SKM-1 treated with dmso at 0.1 percent for 144 hours (cell line): Measurements from ENCODE around the gene ALDH1L1.
"Not testable (repeated sequence)": the region's sequence is repeated elsewhere in the genome, so short reads cannot be mapped to it uniquely, and the experiment has no call there.

ENCODE experiments used
- DNase-seq: peaks from one replicate; lab custom pipeline; 2025; ENCODE audit not compliant: unreplicated experiment; lab: John Stamatoyannopoulos, UW

ALDH1L1 gene

GRCh38 chr3:126107203-126107939, 73.0 kb downstream of the ALDH1L1 start:
- no peak for DNase-seq

DNA sequence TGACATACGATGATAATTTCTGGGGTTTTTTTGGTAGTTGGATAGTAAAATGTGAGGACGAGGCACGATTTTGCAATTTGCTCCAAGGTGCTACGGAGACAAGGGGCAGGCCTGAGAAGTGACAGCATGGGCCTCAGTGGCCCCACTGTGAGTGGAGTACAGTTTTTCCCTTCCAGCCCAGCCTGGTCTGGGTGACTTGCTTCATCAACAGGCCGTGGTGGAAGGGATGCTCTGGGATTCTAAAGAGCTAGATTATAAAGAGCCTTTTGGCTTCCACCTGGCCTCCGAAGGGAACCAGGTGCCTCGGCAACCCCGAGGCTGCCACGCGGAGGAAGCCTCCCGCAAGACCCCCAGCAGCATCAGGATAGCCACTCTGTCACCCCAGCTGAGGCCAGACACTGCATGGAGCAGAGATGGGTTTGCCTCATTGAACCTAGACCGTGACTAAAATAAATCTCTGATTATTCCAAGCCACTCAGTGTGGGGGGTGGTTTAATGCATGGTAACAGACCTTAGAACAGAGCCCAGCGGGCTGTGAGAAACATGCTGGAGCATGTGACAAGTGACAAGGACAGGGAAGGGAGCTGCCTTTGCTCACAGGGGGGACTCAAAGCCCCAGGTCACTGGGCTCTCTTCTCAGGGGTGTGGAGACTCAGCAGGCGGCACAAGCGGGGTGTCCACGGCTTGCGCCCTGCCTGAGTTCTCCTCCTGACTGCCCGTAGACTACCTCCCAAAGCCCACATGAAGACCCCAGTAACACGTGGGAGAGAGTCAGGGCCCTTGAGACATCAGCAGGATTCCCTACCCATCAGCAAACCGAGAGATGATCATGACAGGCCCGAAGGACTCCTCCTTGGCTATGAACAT, 73.8 kb downstream of the ALDH1L1 start:
- no peak for DNase-seq

GRCh38 chr3:126105691-126106187, 74.6 kb downstream of the ALDH1L1 start:
- no peak for DNase-seq

DNA sequence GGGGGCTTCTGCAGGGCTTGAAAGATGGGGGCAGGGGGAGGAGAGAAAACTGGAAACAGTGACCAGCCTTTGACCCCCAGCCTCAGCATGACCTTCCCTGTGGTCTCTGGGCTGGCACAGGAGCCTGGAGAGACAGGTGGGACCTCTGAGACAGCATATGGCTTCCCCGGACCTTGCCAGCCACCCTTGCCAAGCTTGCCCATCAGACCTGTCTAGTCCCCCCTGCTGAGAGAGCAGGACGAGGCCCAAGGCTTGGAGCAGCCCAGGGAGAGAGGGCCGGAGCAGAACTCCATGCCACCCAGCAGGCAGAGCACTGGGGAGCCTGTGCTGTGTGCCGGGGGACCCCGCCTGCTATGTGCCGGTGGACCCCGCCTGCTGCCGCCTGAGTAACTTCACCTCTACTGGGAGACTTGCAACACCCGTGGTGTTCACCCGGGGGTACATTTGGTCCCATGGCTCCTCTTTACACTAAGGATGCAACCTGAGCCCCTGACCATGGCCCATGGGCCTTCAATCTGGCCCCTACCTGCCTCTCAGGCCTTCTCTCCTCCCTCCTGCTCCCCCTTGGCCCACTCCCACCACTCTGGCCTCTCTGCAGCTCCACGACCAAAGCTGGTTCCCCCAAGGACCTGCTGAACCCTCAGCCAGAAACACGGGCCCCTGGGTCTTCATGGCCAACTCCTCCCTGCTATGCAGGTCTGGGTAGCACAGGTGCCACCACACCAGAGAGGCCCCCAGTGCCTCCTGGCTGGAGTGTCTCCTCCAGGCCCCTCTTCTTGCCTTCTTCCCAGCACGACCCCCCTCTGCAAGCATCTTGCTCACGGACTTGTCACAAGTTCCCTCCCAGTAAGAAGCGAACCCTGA, 75.4 kb downstream of the ALDH1L1 start:
- no peak for DNase-seq

DNA sequence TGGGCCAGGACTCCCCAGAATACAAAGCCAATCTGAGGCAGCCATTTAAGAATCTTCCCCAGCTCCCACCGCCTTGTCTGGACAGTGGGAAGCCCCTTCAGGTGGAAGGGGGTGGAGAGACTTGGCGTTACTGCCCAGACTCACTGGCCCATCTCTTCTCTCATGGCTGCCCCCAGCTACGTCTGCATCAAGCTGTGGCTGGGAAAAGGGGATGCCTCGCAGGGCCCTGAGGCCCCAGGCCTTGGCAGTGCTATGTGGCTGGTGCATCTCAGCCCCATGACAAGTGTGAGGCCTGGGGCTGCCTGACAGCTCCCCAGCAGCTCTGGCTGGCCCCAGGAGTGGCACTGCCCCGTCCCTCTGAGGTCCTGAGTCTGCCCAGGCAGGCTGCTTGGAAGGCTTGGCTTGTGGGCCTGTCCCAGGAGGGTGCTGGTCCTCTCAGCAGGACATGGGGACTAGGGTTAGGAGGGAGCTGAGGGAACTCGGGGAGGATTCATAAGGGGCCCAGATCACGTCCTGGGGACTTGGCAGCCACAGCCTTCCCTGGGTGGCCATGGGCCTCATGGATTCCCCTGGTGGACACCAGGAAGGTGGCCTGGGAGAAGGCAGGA, 76.3 kb downstream of the ALDH1L1 start:
- no peak for DNase-seq

GRCh38 chr3:126103121-126104027, 77.0 kb downstream of the ALDH1L1 start:
- DNase-seq = no peak

DNA sequence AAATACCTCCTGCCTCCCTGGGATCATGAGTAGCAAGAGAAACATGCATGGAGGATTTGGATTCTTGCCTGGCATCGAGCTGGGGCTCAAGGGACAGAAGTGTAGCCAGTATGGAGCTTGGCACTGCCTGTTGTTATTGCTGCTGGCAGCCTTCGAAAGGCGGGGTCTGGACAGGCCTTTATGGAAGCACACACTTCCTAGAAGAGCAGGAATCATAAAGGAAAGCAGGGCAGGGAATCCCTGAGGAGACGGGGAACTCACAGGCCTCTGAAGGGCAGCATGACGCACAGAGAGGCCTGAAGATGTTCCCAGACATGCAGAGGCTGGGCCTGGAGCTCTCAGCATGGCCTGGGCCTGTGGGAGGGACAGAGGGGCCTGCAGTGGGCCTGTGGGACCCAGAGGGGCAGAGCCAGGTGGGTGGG, 77.8 kb downstream of the ALDH1L1 start:
- DNase-seq = no peak

GRCh38 chr3:126102011-126102410, 78.4 kb downstream of the ALDH1L1 start:
- DNase-seq = no peak

GRCh38 chr3:126101521-126101982, 78.8 kb downstream of the ALDH1L1 start:
- no peak for DNase-seq

DNA sequence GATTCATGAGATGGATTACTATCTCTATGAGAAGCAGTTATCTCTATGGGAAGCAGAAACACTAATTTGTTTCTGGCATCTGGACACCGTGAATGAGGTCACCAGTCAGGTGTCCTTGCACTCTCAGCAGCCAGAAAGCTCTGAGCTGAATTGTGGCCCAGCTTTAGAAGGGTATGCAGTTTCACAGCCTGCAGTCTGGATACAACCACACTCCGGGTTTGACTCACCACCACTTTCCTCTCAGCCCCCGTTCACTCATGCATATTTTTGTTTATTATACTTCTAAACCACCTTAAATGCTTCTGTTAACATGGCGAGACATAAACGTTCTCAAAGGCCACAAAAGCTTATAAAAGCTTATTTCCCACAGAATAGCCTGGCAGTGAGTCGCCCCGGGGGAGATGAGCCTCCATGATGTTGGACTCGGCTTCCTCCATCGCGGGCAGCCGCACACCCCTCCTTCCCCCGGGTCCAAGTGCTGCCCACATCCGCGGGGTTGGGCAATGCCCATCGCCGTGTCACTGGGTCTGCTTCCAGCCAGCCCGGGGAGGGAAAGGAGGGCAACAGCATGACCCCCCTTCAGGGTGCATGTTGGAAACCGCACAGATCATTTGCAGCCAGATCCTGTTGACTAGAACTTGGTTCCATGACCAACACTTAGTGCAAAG, 79.6 kb downstream of the ALDH1L1 start:
- DNase-seq = no peak

GRCh38 chr3:126100269-126100633, 80.1 kb downstream of the ALDH1L1 start:
- no peak for DNase-seq

GRCh38 chr3:126098391-126098858, 82.0 kb downstream of the ALDH1L1 start:
- DNase-seq = no peak

- no peak for DNase-seq
These were observed 82.6 kb downstream of the ALDH1L1 start for GRCh38 chr3:126097801-126098200.

DNA sequence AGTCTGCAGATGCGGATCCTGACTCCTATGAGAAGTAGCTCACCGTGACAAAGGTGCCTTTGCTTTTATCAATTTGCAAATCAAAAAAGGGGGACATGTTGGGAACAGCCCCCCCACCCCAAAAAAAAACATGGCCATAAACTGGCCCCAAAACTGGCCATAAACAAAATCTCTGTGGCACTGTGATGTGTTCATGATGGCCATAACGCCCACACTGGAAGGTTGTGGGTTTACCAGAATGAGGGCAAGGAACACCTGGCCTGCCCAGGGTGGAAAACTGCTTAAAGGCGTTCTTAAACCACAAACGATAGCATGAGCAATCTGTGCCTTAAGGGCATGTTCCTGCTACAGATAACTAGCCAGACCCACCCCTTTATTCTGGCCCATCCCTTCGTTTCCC, 84.1 kb downstream of the ALDH1L1 start:
- DNase-seq = not testable (repeated sequence)

GRCh38 chr3:126092128-126092527, 88.3 kb downstream of the ALDH1L1 start:
- not testable (repeated sequence) for DNase-seq

GRCh38 chr3:126087552-126088175, 92.7 kb downstream of the ALDH1L1 start:
- no peak for DNase-seq

- DNase-seq = no peak
These were observed 94.5 kb downstream of the ALDH1L1 start for GRCh38 chr3:126085841-126086240.

DNA sequence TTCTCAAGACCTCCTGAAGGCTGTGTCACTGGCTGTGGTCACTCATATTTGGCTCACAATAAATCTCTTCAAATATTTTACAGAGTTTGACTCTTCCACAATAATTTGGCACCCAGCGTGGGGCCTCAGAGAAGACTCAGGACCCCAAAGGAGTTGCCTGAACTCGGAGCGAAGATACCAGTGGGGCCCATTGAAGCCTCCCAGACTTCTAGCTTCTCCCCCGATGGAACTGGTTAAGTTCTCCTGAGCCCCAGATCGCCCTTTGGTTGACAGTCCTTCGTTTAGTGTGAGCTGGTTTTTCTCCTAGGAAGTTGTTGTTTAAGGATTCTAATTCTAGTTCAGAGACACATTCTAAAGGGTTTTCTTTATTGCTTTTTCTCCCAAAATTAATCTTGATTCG, 95.1 kb downstream of the ALDH1L1 start:
- no peak for DNase-seq
